Measurements from ENCODE around the gene OR51B2.
"Not testable (repeated sequence)": the region's sequence is repeated elsewhere in the genome, so short reads cannot be mapped to it uniquely, and the experiment has no call there.

OR51B2 gene

DNA sequence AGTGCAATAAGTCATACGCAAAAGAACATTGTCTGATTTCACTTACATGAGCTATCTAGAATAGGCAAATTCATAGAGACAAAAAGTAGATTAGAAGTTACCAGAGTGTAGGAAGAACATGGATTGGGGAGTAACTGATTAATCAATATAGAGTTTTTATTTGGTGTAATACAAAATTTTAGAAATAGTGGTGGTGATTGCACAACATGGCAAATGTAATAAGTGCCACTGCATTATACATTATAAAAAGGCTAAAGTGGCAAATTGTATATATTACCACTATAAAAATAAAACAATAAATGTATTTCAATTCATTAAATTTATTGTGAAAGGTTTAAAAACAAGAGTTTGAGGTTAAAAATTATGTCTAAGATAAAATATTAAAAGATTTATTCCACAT lies 13.7 kb downstream of the OR51B2 start:
- DNase-seq (ENCODE audit: low read depth) = no peak

DNA sequence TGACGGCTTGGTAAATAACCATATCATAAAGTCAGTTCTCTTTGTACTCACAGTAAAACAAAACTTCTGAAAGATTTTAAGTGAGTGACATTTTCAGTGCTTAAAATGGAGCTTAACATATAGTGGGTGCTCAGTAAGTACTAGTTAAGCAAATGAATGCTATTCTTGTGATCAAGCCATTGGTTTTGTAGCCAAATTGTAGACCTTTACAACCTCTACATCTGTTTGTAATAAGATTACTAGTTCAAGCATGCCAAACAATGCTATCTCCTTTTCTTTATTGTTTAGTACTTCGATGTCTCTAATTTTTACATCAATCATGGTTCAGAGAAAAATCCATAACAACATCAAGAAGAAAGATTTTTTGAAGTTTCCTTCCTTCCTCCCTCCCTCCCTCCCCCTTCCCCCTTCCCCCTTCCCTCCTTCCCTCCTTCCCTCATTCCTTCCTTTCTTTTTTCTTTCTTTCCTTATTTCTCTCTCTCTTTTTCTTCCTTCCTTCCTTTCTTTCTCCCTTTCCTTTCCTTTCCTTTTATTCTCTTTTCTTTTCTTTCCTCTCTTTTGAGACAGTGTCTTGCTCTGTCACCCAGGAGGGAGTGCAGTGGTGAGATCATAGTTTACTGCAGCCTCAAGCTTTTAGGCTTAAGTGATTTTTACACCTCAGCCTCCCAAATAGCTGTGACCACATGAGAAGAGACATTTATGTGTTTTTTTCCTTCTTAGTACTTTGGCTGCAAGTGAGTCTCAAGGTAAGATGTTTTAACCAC lies 16.7 kb downstream of the OR51B2 start:
- no peak for DNase-seq (ENCODE audit: low read depth)

DNA sequence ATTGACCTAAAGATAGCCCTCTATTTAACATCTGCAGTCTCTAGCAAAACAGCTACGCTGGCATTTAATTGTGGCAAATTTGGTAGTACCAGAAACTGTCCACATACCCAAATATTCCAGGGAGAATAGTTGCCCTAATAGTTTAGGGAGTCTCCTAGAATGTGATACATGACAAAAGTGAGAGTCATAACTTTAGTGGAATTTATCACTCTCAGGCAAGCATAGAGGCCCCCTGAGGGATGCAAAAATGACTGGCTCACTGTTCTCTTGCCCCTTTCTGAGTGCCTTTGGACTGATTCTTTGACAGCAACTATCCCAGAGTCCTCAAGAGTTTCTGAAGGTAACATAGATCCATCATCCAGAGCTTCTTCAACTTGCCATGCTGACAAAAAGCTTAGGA lies 20.1 kb downstream of the OR51B2 start:
- no peak for DNase-seq (ENCODE audit: low read depth)

DNA sequence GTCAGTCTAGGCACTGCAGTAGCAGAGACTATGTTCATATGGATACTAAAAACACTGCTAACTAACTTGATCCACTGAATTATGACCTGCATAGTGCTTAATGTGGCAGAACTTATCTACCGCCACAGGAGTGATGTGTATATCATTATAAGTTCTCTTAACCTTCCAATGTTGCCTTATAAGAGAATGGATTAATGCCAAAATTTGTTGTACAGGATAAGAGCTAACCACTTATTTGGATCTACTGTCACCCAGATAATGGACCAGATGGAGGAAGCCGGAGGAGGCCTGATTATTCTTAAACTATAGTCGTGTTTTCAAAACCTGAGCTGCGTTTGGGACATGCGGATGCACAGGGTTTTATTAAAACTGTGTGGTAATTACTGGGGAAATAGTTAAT lies 20.5 kb downstream of the OR51B2 start:
- no peak for DNase-seq (ENCODE audit: low read depth)

DNA sequence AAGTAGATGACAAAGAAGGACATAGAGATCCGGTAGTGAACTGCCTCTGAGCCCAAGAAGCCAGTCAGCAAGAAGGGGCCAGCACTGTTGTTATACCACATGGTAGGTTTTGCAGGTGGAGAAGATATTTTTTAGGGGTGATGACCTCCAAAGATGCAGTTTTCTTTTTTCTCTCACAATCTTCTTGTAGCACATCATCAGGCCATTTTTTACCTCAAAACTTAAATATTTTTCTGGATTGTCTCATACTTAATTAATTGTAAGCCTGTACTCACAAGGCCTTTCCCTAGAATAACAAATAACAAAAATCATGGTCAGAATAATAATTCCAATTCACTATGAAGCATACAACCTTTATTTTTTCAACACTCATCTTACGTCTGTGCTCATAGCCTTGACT lies 22.3 kb downstream of the OR51B2 start, which contains the start of gene OR51B4:
Gene OR51B4 (minus strand): TSS at position 101 of the 400 bp plus-strand sequence. CDS start 0 bp downstream, at position 101.
- DNase-seq (ENCODE audit: low read depth) = no peak

DNA sequence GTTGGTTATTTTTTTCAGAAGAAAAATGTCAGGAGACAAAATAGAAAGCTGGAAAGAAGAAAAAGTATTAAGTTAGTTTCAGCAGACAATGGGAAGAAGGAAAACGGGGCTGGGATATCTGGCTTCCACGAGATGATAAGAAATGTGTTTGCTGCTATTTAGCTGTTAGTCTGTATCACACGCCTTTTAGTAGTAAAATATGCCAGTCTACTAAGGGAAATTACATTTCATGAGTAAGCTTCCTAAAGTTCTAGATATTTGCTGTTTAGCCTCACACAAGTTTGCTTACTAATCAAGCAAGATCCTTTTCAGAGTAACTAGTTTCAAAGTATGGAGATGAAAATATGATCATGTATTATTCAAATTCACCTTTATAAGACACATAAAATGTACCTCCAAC lies 23.8 kb downstream of the OR51B2 start:
- DNase-seq (ENCODE audit: low read depth) = no peak

DNA sequence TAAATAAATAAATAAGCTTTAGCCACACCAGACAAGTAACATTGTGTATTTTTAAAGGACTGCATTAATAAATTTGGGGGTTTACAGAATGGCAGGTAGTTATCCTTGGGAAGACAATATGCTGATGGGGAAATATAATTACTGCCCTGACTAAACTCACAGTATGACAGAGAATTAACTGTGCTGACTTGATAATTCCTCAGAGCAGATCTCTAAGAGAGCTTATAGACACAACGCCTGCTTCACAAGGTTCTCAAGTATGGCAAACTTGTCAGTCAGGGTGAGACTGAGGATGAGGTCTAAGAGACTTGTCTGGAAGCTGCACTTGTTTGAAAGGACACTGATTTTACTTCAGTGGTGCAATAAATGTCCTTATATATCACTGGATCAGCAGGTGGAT lies 25.6 kb downstream of the OR51B2 start:
- DNase-seq (ENCODE audit: low read depth) = no peak

DNA sequence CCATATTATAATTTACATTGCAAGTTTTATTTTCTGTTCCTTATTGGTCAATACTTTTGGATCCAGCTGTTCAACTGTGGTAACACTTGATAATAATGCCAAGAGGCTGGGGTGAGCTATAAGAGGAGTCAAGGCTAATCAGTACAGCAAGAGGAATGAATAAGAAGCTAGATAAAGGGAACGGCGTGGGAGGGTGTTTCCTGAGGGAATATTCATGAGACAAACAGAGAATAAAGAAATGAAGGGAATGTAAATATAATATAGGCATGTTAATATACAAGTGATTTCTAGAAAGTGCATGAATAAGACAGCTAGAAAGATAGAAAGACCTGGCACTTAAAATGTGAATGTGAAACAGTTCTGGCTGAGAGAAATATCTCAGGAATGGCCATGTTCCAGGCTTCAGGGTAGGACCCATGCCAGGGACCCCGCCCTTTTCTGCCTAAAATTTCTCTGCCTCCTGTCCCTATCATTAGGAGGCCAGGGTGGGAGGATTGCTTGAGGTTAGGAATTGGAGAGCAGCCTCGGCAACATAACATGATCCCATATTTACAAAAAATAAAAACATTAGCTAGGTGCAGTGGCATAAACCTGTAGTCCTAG lies 26.3 kb downstream of the OR51B2 start:
- no peak for DNase-seq (ENCODE audit: low read depth)

DNA sequence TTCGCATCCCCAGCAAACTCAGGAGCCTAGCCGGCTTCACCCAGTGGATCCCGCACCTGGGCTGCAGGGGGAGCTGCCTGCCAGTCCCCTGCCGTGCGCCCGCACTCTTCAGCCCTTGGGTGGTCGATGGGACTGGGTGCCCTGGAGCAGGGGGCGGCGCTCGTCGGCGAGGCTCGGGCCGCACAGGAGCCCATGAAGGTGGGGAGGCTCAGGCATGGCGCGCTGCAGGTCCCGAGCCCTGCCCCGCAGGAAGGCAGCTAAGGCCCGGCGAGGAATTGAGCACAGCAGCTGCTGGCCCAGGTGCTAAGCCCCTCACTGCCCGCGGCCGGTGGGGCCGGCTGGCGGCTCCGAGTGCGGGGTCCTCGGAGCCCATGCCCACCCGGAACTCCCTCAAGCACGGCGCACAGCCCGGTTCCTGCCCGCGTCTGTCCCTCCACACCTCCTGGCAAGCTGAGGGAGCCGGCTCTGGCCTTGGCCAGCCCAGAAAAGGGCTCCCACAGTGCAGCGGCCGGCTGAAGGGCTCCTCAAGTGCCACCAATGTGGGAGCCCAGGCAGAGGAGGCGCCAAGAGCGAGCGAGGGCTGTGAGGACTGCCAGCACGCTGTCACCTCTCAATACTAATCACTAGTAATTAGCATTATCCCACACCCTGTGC lies 29.6 kb downstream of the OR51B2 start:
- DNase-seq (ENCODE audit: low read depth) = not testable (repeated sequence)

DNA sequence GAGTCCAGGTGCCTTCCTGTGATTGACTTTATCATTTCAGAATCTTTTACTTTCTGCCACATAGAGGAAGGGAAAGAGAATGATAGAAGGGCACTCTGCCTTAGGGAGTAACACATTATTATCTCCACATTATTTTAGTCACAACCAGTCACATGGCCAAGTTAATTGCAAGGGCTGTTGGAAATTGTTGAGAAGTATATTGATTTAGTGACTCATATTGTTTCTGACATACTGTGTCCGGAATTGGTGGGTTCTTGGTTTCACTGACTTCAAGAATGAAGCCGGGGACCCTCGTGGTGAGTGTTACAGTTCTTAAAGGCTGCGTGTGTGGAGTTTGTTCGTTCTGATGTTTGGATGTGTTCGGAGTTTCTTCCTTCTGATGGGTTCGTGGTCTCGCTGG lies 31.1 kb downstream of the OR51B2 start:
- no peak for DNase-seq (ENCODE audit: low read depth)

DNA sequence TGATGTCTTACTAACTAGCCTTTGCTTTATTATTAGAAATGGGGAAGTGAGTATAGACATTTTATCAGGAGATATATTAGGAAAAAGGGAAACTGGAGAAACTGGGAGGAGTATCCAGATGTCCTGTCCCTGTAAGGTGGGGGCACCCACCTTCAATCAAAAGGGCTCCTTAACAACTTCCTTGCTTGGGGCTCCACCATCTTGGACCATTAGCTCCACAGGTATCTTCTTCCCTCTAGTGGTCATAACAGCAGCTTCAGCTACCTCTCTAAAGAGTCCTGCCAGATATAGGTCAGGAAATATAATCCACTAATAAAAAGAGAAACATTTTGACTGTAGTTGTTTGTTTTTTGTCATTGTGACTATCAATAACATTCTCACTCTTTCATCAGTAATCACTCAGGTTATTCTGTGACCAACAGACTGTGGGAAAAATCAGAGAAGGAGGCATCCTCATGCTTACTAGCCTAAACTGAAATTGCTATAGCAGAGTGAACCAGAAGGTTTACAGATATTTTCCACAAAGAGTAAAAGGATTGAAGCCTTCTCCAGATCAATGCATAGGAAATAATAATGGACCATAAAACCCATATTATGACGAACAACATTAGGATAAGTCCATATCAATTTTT lies 32.8 kb downstream of the OR51B2 start:
- DNase-seq (ENCODE audit: low read depth) = no peak

DNA sequence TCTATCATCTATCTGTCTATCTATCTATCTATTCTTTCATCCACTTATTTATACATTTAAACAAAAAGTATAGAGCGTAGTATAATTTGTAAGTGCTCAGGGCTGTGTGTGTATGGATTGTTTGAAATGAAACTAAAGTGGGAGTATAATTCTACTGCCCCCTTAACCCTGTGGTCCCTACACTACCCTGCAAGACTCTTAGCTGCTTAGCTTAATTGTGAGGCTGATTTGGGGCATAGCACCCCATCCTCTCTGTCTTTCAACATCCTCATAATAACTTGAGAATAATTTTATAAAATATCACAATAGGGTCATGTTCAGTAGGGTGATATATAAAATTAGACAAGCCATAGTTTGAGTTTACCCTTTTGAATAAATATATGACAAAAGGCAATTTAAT lies 34.0 kb downstream of the OR51B2 start:
- DNase-seq (ENCODE audit: low read depth) = no peak

DNA sequence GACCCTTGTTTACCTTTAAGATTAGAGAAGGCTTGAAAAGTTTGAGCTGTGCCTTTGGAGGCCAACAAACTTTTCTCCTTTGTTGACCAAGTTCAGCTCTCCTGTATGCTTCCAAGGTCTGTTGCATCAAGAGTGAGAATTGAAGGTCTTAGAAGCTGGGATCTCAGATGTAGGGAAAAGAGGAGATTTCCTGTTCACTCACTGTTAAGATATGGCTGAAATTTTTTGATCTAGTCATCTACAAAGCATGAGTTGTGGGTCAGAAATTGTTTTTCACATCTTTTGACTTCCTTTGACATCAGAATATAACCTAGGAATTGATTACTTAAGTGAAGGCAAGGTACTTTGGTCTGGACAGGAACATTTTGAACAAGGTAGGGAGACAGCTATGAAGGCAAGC lies 34.4 kb downstream of the OR51B2 start:
- no peak for DNase-seq (ENCODE audit: low read depth)

DNA sequence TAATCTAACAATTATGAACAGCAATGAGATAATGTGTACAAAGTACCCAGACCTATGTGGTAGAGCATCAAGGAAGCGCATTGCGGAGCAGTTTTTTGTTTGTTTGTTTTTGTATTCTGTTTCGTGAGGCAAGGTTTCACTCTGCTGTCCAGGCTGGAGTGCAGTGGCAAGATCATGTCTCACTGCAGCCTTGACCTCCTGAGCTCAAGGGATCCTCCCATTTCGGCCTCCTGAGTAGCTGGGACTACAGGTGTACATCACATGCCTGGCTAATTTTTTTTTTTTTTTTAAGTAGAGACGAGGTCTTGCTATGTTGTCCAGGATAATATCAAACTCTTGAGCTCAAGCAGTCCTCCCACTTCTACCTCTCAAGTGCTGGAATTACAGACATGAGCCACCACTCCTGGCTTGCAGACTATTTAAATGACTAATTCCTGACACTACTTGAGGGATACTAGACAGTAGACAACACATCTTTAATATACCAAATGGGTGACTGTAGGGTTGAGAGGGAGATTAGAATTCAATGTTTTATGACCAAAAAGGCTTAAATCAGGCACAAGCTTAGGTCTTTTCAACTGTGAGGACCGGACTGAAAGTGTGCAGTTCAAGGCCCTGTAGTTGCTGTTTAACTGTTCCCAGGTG lies 35.1 kb downstream of the OR51B2 start:
- no peak for DNase-seq (ENCODE audit: low read depth)

DNA sequence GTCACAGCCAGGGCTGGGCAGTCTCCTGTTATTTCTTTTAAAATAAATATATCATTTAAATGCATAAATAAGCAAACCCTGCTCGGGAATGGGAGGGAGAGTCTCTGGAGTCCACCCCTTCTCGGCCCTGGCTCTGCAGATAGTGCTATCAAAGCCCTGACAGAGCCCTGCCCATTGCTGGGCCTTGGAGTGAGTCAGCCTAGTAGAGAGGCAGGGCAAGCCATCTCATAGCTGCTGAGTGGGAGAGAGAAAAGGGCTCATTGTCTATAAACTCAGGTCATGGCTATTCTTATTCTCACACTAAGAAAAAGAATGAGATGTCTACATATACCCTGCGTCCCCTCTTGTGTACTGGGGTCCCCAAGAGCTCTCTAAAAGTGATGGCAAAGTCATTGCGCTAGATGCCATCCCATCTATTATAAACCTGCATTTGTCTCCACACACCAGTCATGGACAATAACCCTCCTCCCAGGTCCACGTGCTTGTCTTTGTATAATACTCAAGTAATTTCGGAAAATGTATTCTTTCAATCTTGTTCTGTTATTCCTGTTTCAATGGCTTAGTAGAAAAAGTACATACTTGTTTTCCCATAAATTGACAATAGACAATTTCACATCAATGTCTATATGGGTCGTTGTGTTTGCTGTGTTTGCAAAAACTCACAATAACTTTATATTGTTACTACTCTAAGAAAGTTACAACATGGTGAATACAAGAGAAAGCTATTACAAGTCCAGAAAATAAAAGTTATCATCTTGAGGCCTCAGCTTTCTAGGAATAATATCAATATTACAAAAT lies 35.8 kb downstream of the OR51B2 start:
- no peak for DNase-seq (ENCODE audit: low read depth)

DNA sequence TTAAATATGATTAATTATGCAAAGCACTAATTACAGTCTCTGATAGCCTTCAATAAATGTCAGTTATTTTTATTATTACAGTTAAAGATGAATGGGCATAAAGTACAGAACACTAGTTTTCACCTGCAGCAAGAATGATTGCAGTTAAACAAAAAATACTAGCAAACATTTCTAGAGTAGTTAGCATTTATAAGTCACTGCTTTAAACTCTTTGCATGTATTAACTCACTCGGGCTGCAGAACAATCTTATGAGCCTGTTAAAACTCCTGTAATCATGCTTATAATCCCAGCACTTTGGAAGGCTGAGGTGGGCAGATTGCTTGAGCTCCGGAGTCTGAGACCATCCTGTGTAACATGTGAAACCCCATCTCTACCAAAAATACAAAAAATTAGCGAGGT lies 37.2 kb downstream of the OR51B2 start:
- DNase-seq (ENCODE audit: low read depth) = no peak

DNA sequence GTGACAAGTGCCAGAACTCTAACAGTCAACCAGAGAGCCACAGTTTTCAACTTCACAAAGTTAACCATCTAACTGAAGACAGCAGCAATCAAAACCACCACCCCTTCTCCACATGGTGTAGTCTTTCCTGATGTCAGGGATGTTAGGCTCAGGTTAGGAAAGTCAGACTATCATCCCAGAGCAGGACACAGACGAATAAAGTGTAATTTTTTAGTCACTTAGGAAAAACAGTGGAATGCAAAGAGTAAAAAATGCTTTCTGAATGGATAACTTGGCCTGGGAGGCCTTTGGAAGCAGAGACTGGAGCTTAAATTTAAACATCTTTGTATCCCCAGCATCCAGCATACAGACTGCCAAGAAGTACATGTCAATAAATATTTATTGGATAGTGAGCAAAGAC lies 37.7 kb downstream of the OR51B2 start:
- DNase-seq (ENCODE audit: low read depth) = no peak

DNA sequence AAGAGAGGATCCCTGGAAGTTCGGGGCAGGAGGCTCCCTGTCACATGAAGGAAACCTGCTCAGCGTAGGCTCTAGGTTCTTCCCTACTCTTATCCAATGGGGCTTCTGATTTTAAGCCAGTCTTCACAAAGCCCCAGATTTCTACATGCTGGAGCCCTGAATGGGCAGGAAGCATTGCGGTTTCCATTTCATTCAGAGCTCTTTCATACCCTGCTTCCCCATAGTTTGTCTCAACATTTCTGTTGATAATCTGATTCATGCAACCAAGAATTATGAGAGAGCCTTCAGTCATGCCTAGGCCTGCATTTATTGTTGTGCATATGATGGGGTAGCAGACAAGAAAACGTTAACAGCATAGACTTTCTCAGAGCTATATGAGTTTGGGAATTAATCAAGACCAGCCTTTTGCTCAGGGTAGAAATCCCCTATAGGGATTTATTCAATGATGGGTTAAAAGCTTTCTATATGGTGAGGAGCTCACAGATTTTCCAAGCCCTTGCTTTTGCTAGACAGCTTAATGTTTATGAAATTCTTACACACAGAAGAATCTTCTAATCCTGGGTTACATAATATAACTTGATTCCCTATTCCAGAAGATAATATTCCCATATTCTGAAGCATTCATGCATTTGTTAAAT lies 38.3 kb downstream of the OR51B2 start:
- no peak for DNase-seq (ENCODE audit: low read depth)

DNA sequence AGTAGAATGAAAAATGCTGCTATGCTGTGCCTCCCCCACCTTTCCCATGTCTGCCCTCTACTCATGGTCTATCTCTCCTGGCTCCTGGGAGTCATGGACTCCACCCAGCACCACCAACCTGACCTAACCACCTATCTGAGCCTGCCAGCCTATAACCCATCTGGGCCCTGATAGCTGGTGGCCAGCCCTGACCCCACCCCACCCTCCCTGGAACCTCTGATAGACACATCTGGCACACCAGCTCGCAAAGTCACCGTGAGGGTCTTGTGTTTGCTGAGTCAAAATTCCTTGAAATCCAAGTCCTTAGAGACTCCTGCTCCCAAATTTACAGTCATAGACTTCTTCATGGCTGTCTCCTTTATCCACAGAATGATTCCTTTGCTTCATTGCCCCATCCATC lies 39.5 kb downstream of the OR51B2 start:
- peak; percentile 55 for DNase-seq (ENCODE audit: low read depth)

DNA sequence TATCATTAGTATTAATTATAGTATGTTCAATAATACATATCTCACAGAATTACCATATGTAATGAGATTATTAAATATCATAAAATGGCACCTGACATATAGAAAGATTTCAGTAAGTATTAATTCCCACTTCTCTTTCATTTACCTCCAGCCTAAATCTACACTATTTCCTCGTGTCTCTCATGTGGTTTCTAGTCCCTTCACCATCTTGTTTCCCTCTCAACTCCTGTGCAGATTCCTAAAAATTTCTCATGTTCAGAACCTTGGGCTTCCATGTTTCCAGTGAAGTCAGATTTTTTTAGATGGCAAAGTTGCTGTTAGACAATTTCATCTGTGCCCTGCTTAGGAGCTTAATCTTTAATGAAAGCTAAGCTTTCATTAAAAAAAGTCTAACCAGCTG lies 40.2 kb downstream of the OR51B2 start:
- no peak for DNase-seq (ENCODE audit: low read depth)

DNA sequence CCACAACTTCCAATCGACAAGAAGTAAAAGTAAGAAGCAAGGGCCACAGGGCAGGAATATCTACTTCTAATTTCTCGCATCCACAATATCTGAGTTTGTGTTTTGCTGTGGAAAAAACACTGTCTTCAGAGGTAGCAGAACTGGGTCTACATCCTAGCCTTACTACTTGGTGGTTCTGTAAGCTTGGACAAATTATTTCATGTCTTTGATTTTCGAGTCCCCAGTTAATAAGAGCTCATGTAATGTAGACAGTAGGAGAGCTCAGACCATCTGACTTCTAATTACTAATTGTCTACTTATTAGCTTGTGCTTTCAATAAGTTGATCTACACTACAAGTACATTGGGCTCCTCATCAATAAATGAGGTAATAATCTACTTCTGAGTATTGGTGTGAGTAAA lies 41.0 kb downstream of the OR51B2 start:
- DNase-seq (ENCODE audit: low read depth) = no peak
